ENCODE results near the gene CMTM8.
"Not testable (repeated sequence)": the region's sequence is repeated elsewhere in the genome, so short reads cannot be mapped to it uniquely, and the experiment has no call there.

The CMTM8 gene

DNA sequence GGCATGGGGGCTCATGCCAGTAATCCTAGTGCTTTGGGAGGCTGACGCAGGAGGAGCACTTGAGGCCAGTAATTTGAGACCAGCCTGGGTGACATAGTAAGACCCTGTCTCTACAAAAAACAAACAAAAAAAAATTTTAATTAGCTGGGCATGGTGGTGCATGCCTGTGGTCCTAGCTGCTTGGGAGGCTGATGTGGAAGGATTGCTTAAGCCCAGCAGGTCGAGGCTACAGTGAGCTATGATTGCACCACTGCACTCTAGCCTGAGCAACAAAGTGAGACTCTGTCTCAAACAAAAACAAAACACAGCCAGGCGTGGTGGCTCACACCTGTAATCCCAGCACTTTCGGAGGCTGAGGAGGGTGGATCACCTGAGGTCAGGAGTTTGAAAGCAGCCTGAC lies 9.7 kb upstream of the CMTM8 start:
- DNase-seq (ENCODE audit: low read depth in 2 of 2), result not testable (repeated sequence)

DNA sequence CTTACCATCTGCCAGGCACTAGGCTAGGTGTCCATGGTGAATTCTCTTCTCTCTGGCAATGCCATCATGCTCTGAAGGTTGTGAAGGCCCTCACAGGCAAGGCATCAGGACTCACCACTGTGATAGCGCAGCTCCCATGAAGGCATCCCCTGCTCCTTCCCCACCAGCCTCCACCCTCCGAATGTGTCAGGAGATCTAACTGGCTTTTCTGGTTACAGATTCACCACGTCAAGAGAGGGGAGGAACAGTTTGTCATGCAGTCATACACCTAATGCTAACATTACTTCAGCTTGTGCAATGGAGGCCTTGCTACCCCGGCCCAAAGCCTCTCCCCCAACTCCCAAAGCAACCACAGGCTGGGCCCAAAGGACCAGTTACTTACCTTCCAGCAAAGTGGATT lies 8.9 kb upstream of the CMTM8 start:
- no peak for DNase-seq (ENCODE audit: low read depth in 2 of 2)

DNA sequence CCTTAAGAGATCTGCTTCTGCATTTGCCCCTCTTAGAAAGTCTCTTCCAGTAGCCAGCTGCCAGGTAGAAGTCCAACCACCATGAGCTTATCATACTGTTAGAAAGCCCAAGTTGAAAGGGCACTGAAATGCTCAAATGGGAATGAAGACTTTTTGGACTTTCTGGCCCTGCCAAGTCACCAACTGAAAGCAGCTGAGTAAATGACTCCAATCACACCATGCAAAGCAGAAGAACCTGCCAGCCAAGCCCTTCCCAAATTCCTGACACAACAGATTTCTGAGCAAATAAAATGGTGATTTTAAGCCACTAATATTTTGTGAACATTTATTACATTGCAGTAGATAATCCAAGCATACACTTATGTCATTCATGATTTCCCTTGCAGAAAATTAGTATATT lies 2.1 kb upstream of the CMTM8 start:
- DNase-seq (ENCODE audit: low read depth in 2 of 2), result no peak

DNA sequence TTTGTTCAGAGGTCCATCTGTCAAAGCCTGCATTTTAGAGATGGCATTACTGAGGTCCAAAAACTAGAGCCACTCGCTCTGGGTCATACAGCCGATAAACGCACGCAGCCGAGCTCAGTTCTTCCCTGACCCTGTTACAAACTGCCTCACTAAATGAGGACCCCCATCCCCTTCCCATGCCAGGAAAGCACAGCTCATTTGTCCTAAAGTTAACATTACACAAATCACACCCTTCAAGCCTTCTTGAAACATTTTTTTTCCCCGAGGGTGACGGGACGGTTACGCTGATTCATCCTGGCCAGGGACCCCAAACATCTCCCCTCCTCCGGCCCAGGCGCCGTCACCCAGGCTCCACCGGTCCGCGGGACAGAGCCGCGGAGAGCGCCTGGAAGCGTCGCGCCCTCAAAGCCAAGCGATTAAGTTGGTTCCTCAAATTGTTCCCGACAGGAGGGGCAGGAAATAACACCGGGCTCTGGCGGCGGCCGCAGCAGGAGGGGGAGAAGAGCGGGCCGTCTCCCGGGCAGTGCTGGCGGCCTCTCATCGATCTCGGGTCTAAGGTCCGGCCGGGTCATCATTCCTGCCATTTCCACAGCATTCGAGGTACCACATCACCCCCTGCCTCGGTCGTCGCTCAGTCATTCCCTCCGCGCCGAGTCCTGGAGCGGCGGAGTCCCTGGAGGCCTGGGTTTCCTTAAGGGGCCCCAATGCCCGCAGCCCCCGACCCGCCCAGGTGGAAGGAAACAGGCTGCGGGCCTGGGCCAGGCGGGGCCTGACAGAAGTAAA lies 619 bp upstream of the CMTM8 start:
- no peak for DNase-seq (ENCODE audit: low read depth in 2 of 2)

DNA sequence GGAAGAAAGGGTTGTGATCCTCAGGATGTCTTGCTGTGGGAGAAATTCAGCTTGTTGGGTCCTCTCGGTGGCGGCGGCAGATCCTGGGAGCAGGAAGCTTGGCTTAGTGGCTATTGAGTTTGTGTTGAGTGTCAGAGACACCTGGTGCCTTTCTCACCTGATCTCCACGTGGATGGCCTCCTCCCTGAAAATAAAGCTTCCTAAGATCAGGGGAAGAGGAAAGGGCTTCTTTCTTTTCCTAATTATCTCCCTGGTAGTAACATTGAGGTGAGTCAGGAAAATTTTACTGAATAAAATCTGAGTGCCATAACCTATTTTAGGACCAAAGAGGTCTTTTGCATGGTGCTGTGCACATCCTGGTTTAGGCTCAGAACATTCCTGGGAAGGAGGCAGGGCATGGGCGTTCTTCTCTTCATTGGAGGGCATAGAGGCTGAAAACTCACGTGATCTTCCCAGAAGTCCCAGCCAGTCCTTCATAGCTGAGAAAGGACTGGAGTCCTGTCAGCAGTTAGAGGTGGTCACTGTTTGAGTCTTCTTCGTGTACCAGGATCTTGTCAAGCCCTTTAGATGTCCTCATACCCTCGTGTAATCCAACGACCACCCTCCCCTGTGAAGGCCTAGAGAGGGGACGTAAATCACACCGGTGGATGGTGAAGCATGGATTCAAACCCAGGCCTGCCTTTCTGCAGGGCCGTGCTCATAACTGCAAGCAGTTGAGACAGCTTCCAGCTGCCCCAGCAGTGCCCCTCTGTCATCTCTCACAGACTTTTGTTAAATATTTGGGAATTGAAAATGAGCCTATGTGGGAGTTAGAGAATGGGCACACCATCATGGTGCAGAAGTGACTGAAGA lies 1.1 kb downstream of the CMTM8 start:
- no peak for DNase-seq (ENCODE audit: low read depth in 2 of 2)

DNA sequence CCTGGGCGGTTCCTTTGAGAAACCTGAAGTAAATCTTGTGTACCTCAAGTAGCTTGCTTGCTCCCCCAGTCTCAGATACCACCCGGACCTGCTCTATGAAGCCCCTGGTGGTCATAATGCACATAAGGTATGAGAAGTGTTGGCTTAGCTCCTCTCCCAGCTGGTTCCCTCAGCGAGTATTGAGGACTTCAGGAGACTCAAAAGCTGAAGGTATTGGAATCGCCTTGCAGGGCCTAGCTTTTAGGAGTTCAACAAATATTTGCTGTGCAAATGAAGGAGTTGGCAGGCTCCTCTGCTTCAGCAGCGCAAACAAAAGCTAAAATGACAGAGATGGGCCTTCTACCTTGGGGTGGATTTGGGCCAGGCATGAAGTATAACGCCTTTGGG lies 1.7 kb downstream of the CMTM8 start:
- DNase-seq (ENCODE audit: low read depth in 2 of 2), result peak in 1 of 2 donors; percentile 24

DNA sequence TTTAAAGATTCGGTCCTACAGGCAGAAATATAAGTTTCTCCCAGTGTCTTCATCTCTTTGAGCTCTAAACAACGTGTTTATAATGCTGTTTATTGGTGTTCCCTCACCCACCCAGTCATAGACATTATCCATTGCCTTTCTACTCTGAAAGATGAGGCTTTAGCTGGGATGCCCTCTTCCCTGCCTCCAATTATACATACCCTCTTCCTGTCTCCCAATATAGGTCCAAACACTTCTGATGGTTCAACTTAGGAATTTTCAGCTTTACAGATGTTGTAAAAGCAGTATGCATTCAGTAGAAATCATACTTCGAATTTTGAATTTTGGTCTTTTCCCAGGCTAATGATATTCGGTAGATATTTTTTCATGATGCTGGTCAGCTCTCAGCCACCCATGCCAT lies 2.6 kb downstream of the CMTM8 start:
- DNase-seq (ENCODE audit: low read depth in 2 of 2), result no peak

DNA sequence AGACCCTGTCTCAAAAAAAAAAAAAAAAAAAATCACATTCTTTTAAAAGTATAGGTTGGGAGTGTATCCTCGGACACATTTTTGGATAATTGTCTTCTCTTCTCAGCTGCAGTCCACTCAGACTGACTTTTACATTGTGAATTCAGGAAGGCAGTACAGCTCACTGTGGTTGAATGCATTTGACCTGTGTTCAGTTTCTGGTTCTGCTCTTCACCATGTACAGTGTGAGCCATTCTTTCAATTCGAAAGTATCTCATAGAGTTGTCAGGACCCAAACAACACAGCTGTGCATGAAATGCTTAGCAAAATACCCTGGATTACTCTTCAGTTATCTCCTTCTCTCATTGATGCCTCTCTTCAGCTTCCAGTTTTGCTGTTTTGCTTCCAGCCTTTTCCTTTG lies 5.0 kb downstream of the CMTM8 start:
- no peak for DNase-seq (ENCODE audit: low read depth in 2 of 2)

DNA sequence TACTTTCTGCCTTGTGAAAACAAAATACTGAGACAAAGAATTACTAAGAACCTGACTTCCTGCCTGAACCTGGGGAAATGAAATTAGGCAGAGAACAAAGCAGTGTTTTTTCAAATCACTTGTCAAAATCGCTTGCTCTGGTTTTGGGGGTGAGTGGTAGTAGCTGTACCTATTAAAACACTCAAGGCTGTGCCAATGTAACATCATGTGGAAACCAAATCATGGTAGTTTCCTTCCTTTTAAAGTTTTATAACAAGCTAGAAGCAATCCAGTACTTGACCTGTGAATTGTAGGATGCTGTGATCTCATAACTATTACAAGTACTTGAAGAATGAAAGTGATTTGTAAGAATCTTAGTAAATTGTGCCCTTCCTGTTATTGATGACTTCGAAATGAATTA lies 6.7 kb downstream of the CMTM8 start:
- DNase-seq (ENCODE audit: low read depth in 2 of 2), result no peak

DNA sequence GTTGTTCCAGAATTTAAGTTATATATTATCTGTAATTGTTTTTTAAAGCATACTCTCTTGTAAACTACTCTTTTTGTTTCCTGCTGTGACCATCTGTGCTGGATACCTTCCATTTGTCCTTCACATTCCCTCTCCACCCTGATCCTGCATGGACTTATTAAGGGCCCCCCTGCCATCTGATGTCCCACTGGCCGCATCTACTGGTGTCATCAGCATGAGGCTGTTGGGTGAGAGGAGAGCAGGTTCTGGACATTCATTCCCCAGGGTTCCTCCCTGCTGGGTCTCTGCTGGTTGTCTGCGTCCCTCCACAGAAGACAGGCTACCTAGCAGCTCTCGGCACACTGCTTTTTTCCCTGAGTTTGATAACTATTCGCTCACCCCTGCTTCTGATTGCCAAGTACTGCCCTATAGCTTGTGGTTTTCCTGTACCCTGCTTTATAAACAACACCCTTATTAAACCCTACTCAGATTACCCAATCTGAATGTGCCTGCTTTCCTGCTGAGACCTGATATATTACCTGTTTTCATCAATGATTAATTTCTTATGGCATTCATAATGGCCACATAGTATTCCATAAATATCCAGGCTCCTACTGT lies 7.7 kb downstream of the CMTM8 start:
- no peak for DNase-seq (ENCODE audit: low read depth in 2 of 2)

DNA sequence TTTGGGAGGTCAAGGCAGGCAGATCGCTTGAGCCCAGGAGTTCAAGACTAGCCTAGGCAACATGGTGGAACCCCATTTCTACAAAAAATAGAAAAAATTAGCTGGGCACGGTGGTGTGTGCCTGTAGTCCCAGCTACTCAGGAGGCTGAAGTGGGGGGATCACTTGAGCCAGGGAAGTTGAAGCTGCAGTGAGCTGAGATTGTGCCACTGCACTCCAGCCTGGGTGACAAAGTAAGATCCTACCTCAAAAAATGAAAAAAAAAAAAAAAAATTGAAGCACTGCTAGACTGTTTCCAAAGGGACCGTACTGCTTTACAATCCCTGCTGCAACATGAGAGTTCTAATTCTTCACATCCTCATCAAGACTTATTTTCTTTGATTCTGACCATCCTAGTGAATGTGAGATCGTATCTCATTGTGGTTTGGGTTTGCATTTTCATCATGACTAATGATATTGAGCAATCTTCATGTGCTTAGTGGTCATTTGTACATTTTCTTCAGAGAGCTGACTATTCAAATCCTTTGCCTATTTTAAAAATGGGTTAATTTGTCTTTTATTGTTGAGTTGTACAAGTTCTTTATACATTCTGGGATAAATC lies 10.8 kb downstream of the CMTM8 start:
- no peak for DNase-seq (ENCODE audit: low read depth in 2 of 2)

DNA sequence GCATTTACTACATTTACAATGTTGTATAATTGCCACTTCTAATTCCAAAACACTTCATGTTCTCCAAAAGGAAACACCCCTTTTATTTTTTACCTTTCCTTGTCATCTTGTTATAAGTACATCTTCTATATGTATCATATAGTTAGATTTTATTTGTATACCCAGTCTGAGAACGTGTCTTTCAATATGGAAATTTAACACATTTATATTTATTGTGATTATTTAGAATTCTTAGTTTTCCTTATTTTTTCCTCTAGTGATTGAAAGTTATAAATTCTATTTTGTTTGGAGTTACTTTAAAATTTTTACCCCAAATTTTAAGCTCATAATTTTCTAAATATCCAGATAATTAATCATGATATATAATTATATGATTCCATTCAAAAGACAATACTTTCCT lies 15.8 kb downstream of the CMTM8 start:
- no peak for DNase-seq (ENCODE audit: low read depth in 2 of 2)

DNA sequence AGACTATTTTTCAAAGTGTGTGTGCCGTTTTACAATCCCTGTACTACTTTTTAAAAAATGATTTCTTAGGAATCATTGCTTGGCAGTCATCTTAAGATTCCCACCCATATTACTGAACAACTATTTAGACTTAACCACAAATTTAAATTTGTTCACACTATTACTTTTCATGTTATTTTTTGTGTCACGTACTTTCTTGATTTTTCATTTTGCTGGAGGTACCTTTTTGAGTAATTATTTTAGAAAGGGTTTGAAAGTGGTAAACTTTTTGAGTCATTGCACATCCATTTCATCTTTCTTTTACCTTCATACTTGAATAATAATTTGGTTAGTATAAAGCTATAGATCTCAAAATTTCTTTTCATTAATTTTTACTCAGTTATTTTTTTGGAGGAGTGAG lies 16.9 kb downstream of the CMTM8 start:
- no peak for DNase-seq (ENCODE audit: low read depth in 2 of 2)

DNA sequence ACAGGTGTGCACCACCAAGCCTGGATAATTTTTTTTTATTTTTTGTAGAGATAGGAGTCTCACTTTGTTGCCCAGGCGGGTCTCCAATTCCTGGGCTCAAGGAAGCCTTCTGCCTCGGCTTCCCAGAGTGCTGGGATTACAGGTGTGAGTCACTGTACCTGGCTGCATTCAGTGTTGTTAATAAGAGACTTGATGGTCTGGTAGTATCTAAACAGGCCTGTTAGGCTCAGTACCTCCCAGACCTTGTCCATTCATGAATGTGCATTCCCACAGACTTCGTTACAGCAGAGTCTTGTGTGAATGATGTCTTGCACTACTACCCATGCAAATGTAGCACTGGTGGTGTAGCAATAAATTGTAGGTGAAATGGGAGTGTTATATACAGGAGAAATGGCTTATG lies 17.7 kb downstream of the CMTM8 start:
- no peak for DNase-seq (ENCODE audit: low read depth in 2 of 2)

DNA sequence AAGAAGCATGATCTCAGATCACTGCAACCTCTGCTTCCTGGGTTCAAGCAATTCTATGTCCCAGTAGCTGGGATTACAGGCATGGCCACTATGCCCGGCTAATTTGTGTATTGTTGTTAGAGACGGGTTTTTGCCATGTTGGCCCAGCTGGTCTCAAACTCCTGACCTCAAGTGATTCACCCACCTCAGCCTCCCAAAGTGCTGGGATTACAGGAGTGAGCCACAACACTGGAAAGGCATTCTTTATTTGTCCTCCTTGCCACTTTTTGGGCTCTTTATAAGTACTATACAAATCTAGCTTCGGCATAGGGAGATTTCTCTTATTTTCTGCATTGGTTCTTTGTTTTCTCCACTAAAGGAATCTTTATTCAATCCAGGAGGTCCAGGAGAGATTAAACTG lies 18.6 kb downstream of the CMTM8 start:
- no peak for DNase-seq (ENCODE audit: low read depth in 2 of 2)

DNA sequence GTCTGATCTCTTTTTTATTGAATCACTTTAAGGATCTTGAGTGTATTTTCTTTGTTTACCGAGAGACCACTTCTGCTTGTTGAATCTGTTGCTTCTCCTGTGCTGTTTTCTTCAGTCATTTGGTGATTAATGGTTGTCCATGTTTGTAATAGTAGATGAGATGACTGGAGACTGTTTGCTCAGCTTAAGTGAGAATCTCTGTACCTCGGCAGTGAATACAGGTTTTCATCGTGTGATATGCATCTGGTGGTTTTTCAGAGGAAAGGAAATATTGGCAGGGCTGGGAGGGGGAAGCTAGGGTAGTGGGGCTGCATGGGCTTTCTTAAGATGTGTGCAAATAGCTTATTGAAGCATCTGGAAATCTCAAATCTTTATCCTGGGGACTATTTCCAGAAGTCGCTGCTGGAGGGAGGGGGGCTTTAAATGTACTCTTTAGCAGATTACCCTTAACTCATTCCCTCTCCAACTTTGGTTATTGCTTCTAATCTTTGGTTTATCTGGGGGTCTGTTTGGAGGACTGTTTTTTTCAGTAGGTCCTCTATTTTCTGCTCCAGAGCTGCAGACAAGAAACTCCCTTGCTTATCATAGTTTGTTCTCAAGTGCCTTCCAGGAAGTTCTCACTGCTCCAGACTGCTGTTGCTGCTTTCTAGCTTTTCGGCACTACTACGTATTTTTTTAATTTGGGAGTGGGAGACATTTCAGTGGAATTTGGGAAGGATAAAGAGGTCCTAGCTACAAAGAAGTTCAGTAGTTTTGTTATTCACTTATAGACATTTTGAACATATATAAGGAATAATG lies 19.4 kb downstream of the CMTM8 start:
- DNase-seq (ENCODE audit: low read depth in 2 of 2), result no peak

DNA sequence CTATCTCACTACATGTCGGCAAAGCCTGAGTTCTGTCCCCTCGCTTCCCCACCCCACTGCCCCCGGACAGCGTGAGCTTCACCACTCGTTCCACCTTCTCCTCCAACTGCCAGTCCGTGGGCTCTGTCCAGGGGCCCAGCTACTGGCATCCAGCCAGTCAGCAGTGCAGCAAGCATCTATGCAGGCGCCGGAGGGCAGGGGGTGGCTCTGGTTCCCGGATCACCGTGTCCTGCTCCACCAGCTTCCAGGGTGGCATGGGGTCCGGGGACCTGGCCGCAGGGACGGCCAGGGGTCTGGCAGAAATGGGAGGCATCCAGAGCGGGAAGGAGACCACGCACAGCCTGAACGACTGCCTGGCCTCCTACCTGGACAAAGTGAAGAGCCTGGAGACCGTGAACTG lies 20.4 kb downstream of the CMTM8 start:
- no peak for DNase-seq (ENCODE audit: low read depth in 2 of 2)

DNA sequence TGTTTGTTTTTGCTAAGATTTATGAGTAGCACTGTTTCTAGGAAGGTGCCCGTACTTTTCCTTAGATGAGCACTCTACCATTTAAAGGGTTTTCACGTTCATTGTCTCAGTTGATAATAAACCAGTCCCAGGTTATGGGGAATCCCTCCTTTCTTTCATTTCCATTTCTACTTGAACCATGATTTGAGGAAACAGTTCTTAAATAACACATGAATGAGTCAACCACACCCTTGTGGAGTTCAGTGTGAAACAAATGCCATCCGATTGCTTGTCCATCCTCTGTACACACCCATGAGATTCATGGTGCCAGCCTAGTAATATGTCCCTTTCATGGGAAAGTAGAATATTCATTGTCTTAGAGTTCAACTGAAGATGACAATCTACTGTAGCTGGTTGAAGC lies 23.1 kb downstream of the CMTM8 start:
- no peak for DNase-seq (ENCODE audit: low read depth in 2 of 2)

DNA sequence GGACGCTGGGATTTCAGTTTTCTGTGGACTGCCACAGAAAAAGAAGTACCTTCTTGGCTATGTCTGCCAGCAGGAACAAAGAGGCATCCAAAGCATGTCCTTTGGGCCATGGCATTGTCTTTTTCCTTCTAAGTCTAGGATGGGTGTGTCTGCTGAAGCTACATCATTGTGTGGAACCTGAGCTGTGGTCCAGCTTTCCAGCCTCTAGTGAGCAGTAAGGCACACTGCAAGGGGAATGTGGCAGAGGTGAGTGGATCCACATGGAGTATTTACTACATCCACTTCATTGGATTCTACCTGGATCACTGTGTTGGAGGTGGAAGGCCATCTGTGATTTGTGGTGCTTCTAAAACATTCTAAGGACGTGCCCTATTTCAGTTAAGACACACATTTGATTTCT lies 23.7 kb downstream of the CMTM8 start:
- DNase-seq (ENCODE audit: low read depth in 2 of 2), result no peak

DNA sequence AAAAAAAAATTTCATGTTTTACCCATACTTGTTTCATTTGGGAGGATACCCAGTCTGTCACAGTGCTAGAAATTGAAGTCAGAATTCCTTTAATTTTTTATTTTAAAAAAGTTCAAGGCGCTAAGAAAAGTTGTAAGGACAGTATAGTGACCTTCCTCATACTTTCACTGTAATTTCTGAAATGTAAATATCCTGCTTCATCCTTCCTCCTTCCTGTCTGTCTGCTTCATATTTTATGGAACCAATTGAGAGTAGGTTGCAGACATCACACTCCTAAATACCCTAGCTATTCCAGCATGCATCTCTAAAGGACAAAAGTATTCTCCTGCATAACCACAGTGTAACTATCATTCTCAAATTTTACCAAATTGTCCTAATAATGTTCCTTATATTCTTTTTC lies 35.8 kb downstream of the CMTM8 start:
- no peak for DNase-seq (ENCODE audit: low read depth in 2 of 2)

DNA sequence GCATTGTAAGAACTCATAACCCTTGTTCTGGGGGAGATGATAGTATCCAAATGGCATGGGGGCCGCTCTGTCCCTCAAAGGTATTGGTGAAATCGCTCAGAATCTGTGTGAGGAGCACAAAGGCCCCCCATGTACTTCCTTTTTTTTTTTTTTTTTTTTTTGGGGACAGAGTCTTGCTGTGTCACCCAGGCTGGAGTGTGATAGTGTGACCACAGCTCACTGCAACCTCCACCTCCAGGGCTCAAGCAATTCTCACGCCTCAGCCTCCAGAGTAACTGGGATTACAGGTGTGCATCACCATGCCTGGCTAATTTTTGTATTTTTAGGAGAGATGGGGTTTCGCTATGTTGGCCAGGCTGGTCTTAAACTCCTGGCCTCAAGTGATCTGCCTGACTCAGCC lies 37.0 kb downstream of the CMTM8 start:
- no peak for DNase-seq (ENCODE audit: low read depth in 2 of 2)
